GM13976 (cell line): Measurements from ENCODE around the gene CDC16.

ENCODE experiments used
- DNase-seq: peaks from one replicate; pipeline ENCODE4 v3.0.0; 2012; ENCODE audit warnings: low spot score
- CTCF ChIP-seq: IDR thresholded peaks from 2 replicates; pipeline ENCODE4 v1.5.1; 2012; ENCODE audit warnings: borderline replicate concordance, mild to moderate bottlenecking; ENCODE audit not compliant: insufficient read depth; ENCODE audit errors: extremely low read depth, missing control alignments, control extremely low read depth
- in situ Hi-C: fragments of 300-500 bp; cut with MboI; formaldehyde crosslinking; loops from one replicate; pipeline ENCODE4 v1.12.0; 2022; ENCODE audit warnings: low sequenced_read_pairs, mixed read lengths, inconsistent platforms; ENCODE audit not compliant: unreplicated experiment

The CDC16 gene

GRCh38 chr13:114272977-114273376, 38.3 kb downstream of the CDC16 start:
- TF ChIP-seq CTCF: no peak
- DNase-seq: no peak
- in situ Hi-C loops: no loop called here

GRCh38 chr13:114275304-114275703, 40.6 kb downstream of the CDC16 start:
- in situ Hi-C loops: no loop called here
- TF ChIP-seq CTCF: no peak
- no peak for DNase-seq

DNA sequence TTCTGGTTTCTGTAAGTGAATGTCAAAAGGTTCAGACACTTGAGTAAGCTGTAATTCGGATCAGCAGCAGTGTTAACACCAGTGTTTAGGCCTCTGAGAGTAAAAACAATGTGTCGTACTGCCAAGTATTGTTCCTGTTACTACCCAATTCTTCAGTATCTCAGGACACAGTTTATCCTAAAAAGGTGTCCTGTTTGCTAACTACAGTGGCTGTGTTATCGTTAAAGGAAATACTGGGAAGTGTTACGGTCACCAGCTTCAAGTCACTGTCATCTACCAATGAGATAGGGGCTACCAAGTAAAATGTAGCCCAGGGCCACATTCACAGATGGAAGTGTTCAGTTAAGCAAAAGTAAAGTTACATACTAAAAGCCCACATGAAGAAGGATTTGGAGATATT, 44.4 kb downstream of the CDC16 start:
- in situ Hi-C loops: no loop called here
- no peak for TF ChIP-seq CTCF
- no peak for DNase-seq

- TF ChIP-seq CTCF: no peak
- DNase-seq: no peak
- in situ Hi-C loops: no loop called here
Measured at GRCh38 chr13:114279758-114280355, 45.2 kb downstream of the CDC16 start.

DNA sequence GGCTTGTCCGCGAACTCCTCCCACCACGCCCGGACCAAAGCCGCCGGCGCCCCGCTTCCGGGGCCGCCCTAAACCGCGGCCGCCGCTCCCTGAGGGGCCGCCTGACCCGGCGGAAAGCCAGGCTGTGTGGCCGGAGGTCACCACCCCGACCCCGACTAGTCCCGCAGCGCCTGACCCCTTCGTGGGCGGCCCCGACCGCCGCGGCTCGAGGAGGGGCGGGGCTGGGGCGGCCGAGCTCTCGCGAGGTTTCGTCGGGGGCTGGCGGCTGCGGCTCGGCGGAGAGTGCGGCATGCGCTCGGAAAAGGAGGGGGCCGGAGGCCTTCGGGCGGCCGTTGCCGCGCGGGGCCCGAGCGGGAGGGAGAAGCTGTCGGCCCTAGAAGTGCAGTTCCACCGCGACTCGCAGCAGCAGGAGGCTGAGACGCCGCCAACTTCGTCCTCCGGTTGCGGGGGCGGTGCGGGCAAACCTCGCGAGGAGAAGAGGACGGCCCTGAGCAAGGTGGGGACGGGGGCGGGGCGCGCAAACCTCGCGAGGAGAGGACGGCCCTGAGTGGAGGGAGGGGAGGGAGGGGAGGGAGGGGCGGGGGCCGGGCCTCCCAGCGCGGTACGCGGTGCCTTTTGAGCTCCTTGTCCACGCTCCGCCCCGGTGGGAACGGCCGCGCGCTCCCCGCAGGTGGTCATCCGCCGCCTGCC, 46.8 kb downstream of the CDC16 start, which contains the start of gene UPF3A:
Gene UPF3A (plus strand): TSS at position 251 of the 690 bp plus-strand sequence. CDS start 39 bp downstream, at position 290.
- TF ChIP-seq CTCF: no peak
- in situ Hi-C loops: no loop called here
- peak; percentile 92 for DNase-seq

- DNase-seq: peak; percentile 81
- in situ Hi-C loops: no loop called here
- TF ChIP-seq CTCF: no peak
Measured at GRCh38 chr13:114282041-114282670, 47.5 kb downstream of the CDC16 start.
